ENCODE results near the gene TOMM40. TPM values are rescaled to one million over a fixed set of nuclear protein-coding genes. Genes with fewer than 3 reads are reported as not detected.

Gene TOMM40
- total and polyA plus RNA-seq, 2 of the 13 experiments (the other 11 are each of a cell fraction or from before 2014, with no cell fraction given) = 72.0 to 110 TPM

DNA sequence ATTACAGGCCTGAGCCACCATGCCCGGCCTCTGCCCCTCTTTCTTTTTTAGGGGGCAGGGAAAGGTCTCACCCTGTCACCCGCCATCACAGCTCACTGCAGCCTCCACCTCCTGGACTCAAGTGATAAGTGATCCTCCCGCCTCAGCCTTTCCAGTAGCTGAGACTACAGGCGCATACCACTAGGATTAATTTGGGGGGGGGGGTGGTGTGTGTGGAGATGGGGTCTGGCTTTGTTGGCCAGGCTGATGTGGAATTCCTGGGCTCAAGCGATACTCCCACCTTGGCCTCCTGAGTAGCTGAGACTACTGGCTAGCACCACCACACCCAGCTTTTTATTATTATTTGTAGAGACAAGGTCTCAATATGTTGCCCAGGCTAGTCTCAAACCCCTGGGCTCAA, 18.7 kb downstream of the TOMM40 start:
- TF ChIP-seq ZC3H13 (CRISPR knock-in tag; IDR thresholded peaks at IDR 0.05) (peak; percentile 75; the same call in 1 of the 2 replicates), POLR2AphosphoS5 (IDR thresholded peaks at IDR 0.05; ENCODE audit: low read depth, low read length) (peak; percentile 24; the same call in 1 of the 2 replicates), POLR2G (IDR thresholded peaks at IDR 0.05; ENCODE audit: low read depth, low read length) (peak; percentile 45; the same call in 1 of the 2 replicates), ELF3 (CRISPR knock-in tag; IDR thresholded peaks at IDR 0.05) (no peak), ZNF567 (CRISPR knock-in tag; IDR thresholded peaks at IDR 0.05; ENCODE audit: borderline replicate concordance) (no peak), POLR2A (IDR thresholded peaks at IDR 0.05; ENCODE audit: insufficient read depth in 1 of 2, low read depth in 2 of 2, low read length in 2 of 2) (peak; percentile 30 to 44; a peak in 2 of 4 replicates), CEBPB (IDR thresholded peaks at IDR 0.05; ENCODE audit: borderline replicate concordance, low read depth, low read length) (no peak), MIER3 (CRISPR knock-in tag; IDR thresholded peaks at IDR 0.05; ENCODE audit: borderline replicate concordance) (no peak), PHF21A (CRISPR knock-in tag; IDR thresholded peaks at IDR 0.05) (no peak), ZNF354B (CRISPR knock-in tag; IDR thresholded peaks at IDR 0.05) (no peak), NONO (IDR thresholded peaks at IDR 0.05) (no peak), NONO (CRISPR knock-in tag; conservative IDR thresholded peaks at IDR 0.05) (no peak), ZNF121 (CRISPR knock-in tag; IDR thresholded peaks at IDR 0.05) (peak; percentile 85), YY1 (IDR thresholded peaks at IDR 0.05; ENCODE audit: insufficient read depth, insufficient replicate concordance, low read depth, low read length) (peak; percentile 15), PAF1 (CRISPR knock-in tag; IDR thresholded peaks at IDR 0.05) (peak; percentile 68; the same call in 1 of the 2 replicates)
- TF ChIP-seq, protein P1, sequence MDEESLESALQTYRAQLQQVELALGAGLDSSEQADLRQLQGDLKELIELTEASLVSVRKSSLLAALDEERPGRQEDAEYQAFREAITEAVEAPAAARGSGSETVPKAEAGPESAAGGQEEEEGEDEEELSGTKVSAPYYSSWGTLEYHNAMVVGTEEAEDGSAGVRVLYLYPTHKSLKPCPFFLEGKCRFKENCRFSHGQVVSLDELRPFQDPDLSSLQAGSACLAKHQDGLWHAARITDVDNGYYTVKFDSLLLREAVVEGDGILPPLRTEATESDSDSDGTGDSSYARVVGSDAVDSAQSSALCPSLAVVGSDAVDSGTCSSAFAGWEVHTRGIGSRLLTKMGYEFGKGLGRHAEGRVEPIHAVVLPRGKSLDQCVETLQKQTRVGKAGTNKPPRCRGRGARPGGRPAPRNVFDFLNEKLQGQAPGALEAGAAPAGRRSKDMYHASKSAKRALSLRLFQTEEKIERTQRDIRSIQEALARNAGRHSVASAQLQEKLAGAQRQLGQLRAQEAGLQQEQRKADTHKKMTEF (CRISPR knock-in tag; IDR thresholded peaks at IDR 0.05) = 0 out of 2 replicates have a peak, but pooled peaks have one; percentile 24
- TF ChIP-seq, protein P2, sequence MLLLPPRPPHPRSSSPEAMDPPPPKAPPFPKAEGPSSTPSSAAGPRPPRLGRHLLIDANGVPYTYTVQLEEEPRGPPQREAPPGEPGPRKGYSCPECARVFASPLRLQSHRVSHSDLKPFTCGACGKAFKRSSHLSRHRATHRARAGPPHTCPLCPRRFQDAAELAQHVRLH (CRISPR knock-in tag; IDR thresholded peaks at IDR 0.05; ENCODE audit: borderline replicate concordance, low read depth) = no peak
- TF ChIP-seq, protein P3, sequence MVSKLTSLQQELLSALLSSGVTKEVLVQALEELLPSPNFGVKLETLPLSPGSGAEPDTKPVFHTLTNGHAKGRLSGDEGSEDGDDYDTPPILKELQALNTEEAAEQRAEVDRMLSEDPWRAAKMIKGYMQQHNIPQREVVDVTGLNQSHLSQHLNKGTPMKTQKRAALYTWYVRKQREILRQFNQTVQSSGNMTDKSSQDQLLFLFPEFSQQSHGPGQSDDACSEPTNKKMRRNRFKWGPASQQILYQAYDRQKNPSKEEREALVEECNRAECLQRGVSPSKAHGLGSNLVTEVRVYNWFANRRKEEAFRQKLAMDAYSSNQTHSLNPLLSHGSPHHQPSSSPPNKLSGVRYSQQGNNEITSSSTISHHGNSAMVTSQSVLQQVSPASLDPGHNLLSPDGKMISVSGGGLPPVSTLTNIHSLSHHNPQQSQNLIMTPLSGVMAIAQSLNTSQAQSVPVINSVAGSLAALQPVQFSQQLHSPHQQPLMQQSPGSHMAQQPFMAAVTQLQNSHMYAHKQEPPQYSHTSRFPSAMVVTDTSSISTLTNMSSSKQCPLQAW (CRISPR knock-in tag; IDR thresholded peaks at IDR 0.05) = no peak
- TF ChIP-seq, protein P4, sequence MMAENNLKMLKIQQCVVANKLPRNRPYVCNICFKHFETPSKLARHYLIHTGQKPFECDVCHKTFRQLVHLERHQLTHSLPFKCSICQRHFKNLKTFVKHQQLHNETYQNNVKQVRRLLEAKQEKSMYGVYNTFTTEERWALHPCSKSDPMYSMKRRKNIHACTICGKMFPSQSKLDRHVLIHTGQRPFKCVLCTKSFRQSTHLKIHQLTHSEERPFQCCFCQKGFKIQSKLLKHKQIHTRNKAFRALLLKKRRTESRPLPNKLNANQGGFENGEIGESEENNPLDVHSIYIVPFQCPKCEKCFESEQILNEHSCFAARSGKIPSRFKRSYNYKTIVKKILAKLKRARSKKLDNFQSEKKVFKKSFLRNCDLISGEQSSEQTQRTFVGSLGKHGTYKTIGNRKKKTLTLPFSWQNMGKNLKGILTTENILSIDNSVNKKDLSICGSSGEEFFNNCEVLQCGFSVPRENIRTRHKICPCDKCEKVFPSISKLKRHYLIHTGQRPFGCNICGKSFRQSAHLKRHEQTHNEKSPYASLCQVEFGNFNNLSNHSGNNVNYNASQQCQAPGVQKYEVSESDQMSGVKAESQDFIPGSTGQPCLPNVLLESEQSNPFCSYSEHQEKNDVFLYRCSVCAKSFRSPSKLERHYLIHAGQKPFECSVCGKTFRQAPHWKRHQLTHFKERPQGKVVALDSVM (CRISPR knock-in tag; IDR thresholded peaks at IDR 0.05) = peak; percentile 71
- intact Hi-C loops (cut with micrococcal nuclease; ENCODE audit: unreplicated experiment) (no loop called here), in situ Hi-C loops (cut with HindIII; ENCODE audit: extremely low pct_ligation_motif_present, low pct_unique_long_range_greater_than_20kb) (loop anchor here (5.0 kb wide), 1 partner anchor 38 kb away; the partner anchor contains the start of gene APOC2)
- Histone ChIP-seq H3K27me3 (ENCODE audit: control insufficient read depth in 1 of 2, insufficient read depth in 2 of 2, low read length in 2 of 2) (no peaks in the 10 kb centered on the region; a peak in 1 of 5 replicates), H3K4me1 (ENCODE audit: insufficient read depth, low read length) (peaks cover 65% of the 10 kb centered on the region), H3K36me3 (replicated peaks in 1 of 2; ENCODE audit: control insufficient read depth in 1 of 2, insufficient read depth in 2 of 2, low read length in 2 of 2) (peaks cover 3 to 21% of the 10 kb centered on the region in 2 experiments), H3K4me2 (ENCODE audit: low read depth, low read length) (no peak overlapping the region), H3K9me3 (ENCODE audit: low read length) (no peaks in the 10 kb centered on the region), H3K4me3 (replicated peaks in 1 of 3; ENCODE audit: insufficient read depth in 1 of 3, low read depth in 2 of 3, low read length in 3 of 3) (no peak overlapping the region), H3K27ac (ENCODE audit: extremely low read length, insufficient read depth, low read length) (no peak overlapping the region), H3K9ac (ENCODE audit: insufficient read depth, low read depth, low read length) (no peak overlapping the region), H3K79me2 (ENCODE audit: insufficient read depth, low read length) (peaks cover 26% of the 10 kb centered on the region), H2AFZ (ENCODE audit: low read length) (no peak overlapping the region), H4K20me1 (ENCODE audit: insufficient read depth, low read length) (peaks cover 14% of the 10 kb centered on the region)
- POLR2A ChIA-PET = interaction anchor here (1.2 to 14.7 kb wide), 7 partner anchors 9 to 47 kb away, joined by 5 to 317 read pairs (median 25); partner anchors contain the start of genes APOC2 and CLPTM1
- no peak for DNase-seq (ENCODE audit: low spot score)
- CTCF ChIA-PET (ENCODE audit: low intra/inter-chr PET ratio, low total read pairs) = interaction anchor here (4.3 kb wide), 1 partner anchor 42 kb away, joined by 45 read pairs; no protein-coding TSS in a partner anchor
- no peak for FAIRE-seq
- whole genome bisulfite sequencing (ENCODE audit: low lambda C conversion rate) = 98% methylated on average over 4 of the region's 5 CpGs
- BruUV-seq (replicated peaks) = no TSS peak
- no peak for ATAC-seq

Data from HepG2 (cell line).